Amniotic stem cell (primary cell): ENCODE data around the gene KCNJ18.
A peak's percentile ranks its signal among the peaks of the same experiment; 100 is the strongest.
"Not testable (repeated sequence)": the region's sequence is repeated elsewhere in the genome, so short reads cannot be mapped to it uniquely, and the experiment has no call there.

Experiments
- DNase-seq: peaks from one replicate; lab custom pipeline; 2025; lab: John Stamatoyannopoulos, UW

Gene KCNJ18

DNA sequence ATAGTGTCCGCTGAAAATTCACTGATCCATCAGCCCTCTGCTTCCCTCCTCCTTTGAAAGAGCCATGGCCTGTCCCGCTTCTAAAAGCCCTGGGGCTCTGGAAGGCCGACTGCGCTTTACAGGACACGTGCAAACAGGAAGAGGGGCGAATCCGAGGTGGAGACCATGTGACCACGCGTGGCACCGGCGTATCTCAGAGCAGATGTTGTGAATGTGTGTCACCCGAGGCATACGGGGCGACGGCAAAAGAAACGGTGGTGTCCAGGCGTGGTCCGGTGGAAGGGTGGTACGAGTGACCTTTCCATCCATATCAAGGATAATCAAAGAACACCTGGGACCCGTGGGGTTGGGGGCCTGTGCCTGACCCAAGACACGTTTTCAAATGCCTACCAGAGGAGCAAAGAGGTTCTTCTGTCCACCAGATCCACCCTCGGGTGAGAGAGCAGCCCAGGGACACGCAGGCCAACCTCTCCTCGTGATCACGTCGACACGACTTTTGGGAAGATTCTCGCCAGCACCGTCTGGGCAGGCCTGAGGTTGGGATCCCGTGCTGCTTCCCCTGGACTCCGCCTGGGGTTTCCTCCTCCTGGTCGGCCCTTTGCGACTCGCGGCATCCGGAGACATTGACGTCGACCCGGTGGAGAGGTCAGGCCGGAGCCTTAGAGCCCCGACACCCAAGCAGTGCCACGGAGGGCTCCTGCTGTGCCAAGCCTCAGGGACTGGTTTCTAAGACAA lies 7.1 kb upstream of the KCNJ18 start:
- DNase-seq: not testable (repeated sequence)

- no peak for DNase-seq
Observed at GRCh38 chr17:21686165-21687015, 5.9 kb upstream of the KCNJ18 start.

GRCh38 chr17:21687136-21687953 lies 5.0 kb upstream of the KCNJ18 start:
- DNase-seq: no peak

DNA sequence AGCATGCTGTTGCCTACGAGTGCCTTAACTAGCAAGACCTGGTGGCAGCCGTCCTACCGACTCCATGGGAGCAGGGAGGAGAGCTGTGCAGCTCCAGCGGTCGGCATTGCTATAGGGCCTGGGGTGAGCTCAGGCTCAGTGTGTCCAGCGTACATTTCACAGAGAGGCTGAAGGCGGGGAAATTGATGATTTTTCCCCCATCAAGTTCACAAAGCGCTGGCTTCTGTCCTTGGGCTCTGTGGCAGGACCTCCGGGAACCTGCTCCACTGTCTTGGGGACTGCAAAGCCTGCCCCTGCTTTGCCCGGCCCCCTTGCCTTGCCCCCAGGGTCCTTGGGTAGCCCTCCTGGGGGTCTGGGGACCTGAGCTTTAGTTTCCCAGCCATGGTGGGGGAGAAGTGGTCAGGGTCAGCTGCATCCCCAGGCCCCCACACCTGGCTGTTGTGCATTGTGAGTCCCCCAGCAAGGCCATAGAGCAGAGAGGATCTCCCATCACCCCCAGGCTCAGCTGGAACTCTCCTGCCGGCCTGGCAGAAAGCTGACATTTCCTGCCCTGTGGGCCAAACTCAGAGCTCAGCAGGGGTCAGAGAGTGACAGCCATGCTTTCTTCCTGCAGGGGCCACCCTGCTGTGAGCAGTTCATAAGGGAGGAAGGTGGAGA lies 3.9 kb upstream of the KCNJ18 start:
- no peak for DNase-seq

GRCh38 chr17:21689604-21690003 lies 2.7 kb upstream of the KCNJ18 start:
- DNase-seq: peak; percentile 32

- DNase-seq: not testable (repeated sequence)
Observed at GRCh38 chr17:21690811-21691210, 1.5 kb upstream of the KCNJ18 start.

- DNase-seq: not testable (repeated sequence)
Observed at GRCh38 chr17:21691481-21691880, 842 bp upstream of the KCNJ18 start.

- not testable (repeated sequence) for DNase-seq
Observed at GRCh38 chr17:21692704-21693065, 362 bp downstream of the KCNJ18 start.

GRCh38 chr17:21693391-21693796 lies 1.1 kb downstream of the KCNJ18 start:
- not testable (repeated sequence) for DNase-seq

- DNase-seq: not testable (repeated sequence)
Observed at GRCh38 chr17:21693937-21694336, 1.6 kb downstream of the KCNJ18 start.

- not testable (repeated sequence) for DNase-seq
Observed at GRCh38 chr17:21696227-21696626, 3.9 kb downstream of the KCNJ18 start.

GRCh38 chr17:21696842-21697507 lies 4.7 kb downstream of the KCNJ18 start:
- DNase-seq: not testable (repeated sequence)

DNA sequence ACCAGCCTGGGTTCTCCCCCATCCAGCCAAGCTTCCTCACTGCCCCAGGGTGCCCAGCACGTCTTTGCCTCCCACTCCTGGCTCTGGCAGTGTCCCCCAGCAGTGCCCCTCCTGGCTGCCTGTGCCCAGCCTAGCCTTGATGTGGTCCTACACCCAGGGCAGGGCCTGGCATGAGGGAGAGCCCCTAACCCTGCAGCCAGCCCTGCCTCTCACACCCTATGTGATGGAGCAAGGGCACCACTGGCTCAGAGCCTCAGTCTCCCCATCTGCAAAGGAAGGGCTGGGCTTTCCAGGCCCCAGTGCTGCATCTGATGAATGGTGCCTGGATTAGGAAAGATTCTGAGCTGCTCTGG lies 5.2 kb downstream of the KCNJ18 start:
- not testable (repeated sequence) for DNase-seq

DNA sequence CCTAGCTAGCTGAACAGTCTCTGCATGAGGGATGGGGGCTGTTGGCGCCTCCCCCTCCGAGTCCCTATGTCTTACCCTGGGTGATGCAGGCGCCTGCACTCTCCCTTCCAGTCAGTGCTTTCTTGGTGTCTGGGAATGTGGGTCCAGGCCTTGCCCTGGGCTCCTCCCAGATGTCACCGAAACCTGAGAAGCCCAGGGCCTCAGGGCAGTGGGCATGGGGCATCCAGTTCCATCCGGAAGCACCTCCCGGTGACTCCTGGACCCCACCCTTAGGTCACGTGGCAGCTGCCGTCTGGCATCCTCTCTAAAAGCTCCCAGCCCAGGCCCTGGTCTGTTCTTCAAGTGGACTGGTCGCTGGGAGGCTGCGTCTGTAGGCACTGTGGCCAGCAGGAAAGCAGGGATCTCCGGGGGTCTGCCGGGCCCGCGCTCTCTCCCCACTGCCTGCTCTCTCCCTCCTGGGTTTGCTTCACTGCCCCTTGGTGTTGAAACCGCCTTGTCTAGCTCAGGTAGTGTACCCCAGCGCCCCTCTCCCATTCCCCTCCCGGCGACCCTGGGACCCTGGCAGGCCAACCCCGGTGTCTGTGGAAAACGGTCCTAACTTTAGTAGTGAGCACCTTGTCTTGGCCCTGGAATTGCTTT lies 6.2 kb downstream of the KCNJ18 start:
- DNase-seq: not testable (repeated sequence)

DNA sequence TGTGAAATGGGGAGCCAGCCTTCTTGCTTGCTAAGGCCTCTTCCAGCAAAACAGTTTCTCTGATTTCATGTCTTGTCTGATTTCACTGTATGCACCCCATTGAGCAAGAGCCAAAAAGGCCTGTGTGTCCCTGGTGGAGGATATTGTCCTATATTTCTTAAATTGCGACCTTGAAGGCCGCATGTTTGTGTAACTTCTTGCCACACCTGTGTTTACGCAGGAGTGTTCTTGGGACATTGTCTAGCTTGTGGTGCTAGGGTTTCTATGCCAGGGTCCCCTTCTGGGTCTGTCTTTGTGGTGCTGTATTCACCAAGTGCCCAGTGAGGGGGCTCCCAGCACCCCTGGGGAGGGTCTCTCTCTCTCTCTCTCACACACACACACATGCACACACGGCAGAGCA lies 6.8 kb downstream of the KCNJ18 start:
- DNase-seq: not testable (repeated sequence)

DNA sequence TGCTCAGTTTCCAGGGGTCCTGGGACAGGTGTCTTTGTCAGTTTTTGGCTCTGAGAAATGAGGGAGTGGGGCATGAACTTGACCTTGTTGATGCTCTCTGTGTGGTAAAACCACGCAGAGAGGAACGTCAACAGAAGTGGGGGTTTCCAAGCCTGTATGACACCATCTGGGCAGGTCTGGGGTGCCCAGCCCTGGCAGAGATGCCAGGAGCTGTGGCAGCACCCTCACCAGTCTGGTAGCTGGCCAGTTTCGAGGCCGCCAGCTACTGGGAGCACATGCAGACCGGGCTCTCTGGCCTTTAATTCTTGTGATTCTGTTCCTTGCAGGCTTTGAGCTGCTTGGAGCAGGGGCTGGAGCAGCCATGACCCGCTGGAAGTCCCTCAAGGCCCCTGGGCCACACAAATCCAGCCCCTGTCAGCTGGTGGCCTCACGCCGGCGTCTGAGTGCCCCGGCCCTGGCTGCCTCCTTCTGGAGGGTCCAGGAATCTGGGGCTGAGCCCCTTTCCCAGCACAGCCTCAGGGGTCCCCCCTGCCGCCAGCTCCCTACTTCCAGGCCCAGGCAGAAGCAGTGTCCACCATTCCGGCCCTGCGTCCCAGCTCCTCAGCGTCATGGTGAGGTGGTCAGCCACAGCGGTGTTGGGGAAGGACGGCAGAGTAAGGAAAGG lies 7.4 kb downstream of the KCNJ18 start:
- not testable (repeated sequence) for DNase-seq

DNA sequence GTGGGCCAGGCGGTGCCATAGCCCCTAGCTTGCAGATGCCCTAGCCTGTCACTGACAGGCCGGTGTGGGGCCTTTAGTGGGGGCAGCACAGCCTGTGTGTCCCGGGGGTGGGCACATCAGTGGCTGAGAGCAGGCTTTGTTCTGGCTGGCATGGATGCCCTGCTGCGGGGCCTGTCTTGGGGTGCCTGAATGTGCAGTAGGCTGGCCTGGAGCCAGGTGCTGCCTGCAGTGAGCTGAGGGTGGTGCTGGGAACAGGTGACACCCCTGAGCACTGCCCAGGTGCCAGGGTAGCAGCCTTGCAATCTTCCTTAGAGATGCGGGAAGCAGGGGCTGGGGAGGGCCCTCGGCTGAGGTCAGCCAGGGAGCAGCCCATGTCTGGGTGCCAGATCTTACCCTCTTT lies 8.8 kb downstream of the KCNJ18 start:
- not testable (repeated sequence) for DNase-seq

- DNase-seq: not testable (repeated sequence)
Observed at GRCh38 chr17:21702029-21702428, 9.7 kb downstream of the KCNJ18 start.

DNA sequence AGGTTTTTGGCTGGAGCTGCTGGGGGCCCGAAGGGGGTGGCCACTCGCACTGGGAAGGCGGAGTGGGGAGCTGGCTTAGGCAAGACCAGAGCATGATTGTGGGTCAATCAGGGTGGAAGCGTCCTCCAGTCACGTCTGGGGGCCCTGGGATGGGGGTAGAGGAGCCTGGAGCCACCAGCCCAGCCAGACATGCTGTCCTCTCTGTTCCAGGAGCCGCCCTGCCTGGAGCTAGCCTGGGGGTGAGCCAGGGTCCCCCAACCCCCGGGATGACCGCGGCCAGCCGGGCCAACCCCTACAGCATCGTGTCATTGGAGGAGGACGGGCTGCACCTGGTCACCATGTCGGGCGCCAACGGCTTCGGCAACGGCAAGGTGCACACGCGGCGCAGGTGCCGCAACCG lies 10.2 kb downstream of the KCNJ18 start:
- not testable (repeated sequence) for DNase-seq
